ENCODE results near the gene PSTK.

Gene PSTK

GRCh38 chr10:122980209-122981065 is at the start of gene PSTK:
Gene PSTK, plus strand, starts transcription at chr10:122980401. Its CDS starts 79 bp downstream, at chr10:122980480.
- DNase-seq (ENCODE audit: low read depth in 2 of 2) = peak; percentile 70 to 77

DNA sequence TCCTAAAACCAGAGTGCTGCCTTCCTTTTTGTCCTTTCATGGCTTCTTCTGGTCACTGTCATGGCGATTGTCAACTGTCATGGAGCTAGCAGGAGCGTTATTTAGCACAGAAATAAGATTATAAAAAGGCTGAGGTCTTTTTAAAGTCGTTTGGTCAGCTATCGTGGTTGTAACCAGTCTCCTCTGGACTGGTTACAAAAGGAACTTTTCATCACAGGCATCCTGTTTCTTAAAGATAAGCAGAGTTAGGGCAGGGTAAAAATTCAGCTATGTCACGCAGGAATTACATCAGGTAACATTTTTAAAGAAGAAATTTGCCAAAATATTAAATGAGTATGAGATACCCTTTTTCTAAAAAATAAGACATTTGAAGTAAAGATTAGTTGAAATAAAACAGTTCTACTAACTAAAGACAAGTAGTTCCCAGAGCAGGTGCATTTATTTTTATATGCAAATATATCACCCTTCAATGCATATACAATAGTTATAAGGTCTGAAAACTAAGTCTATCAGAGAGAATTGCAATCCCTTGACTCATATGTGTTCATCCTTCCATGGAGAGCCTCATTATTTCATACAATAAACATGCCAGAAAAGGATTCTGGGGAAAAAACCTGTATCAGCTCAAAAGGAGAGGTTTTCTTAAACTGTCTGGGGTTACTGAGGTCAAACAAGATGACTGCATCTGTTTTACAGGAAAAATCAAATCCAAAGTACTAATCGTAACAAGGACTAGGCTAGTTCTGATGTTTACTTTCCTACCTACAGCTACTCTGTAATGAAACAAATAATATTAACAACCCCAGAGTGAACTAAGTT is 48.9 kb upstream of the PSTK start:
- DNase-seq (ENCODE audit: low read depth in 2 of 2) = no peak

GRCh38 chr10:122939133-122939855 is 40.9 kb upstream of the PSTK start:
- DNase-seq (ENCODE audit: low read depth in 2 of 2) = no peak

DNA sequence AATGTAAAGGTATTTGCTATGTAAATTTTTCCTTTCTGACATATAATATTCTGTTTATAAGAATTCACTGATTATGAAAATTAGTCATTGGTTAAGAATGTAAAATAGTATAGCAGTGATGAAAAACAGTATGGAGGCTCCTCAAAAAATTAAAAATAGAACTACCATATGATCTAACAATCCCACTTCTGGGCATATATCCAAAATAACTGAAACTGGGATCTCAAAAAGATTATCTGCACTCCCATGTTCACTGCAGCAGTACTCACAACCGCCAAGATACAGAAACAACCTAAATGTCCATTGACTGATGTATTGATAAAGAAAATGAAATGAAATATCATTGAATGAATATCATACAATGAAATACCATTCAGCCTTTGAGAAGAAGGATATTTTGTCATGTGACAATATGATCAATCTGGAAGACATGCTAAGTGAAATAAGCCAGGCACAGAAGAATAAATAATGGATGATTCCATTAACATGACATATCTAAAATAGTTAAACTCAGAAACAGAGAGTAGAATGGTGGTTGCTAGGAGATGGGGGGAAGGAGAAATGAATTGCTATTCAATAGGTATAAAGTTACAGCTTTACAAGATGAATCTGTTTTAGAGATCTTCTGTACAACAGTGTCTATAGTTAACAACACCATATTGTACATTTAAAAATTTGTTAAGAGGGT is 40.2 kb upstream of the PSTK start:
- no peak for DNase-seq (ENCODE audit: low read depth in 2 of 2)

- no peak for DNase-seq (ENCODE audit: low read depth in 2 of 2)
Observed at GRCh38 chr10:122949296-122949695, 30.9 kb upstream of the PSTK start.

DNA sequence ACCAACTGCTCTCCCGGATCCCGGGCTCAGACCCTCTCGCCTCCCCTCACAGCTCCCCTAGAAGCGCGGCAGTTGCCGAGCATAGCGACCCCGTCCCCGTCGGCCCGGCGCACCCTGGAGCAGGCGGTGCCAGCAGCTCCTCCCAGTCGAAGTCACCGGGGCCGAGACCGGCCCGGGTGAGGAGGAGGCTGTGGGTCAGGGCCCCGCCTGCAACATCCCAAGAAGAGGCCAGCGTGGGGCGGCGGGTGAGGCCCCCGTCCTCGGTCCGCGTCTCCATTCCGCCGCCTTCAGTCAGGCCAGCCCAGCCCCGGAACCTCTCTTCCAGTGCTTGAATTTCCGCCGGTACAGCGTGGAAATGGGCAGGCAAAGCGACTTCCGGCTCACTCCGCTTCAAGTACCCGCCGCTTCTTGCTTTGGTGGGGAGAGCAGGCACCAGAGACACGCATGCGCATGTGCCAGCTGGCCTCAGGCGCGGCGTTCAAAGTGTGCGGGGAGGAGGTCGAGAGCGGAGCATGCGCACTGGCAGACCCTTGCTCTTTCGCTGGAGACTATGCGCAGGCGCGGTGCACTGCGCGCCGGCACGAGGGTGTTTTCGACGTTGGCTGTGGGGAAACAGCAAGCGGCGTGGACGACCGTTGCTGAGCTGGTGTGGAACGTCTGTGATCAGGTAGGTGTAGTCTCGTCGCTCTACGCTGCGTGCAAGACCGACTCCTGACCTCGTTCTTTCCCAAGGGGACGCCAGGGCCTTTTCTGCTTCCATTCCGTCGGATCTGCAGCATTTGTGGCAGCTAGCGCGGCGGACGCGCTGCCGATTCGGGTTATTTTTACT is 26.1 kb upstream of the PSTK start, which contains the start of gene C10orf88:
Gene C10orf88 (minus strand): TSS at position 326 of the 829 bp plus-strand sequence. CDS start 49 bp downstream, at position 277.
- peak; percentile 93 to 95 for DNase-seq (ENCODE audit: low read depth in 2 of 2)

- DNase-seq (ENCODE audit: low read depth in 2 of 2) = no peak
Observed at GRCh38 chr10:122954731-122955050, 25.5 kb upstream of the PSTK start.

- no peak for DNase-seq (ENCODE audit: low read depth in 2 of 2)
Observed at GRCh38 chr10:122955892-122956291, 24.3 kb upstream of the PSTK start.

GRCh38 chr10:122957474-122957873 is 22.7 kb upstream of the PSTK start:
- DNase-seq (ENCODE audit: low read depth in 2 of 2) = no peak

GRCh38 chr10:122962405-122962804 is 17.8 kb upstream of the PSTK start:
- no peak for DNase-seq (ENCODE audit: low read depth in 2 of 2)

- no peak for DNase-seq (ENCODE audit: low read depth in 2 of 2)
Observed at GRCh38 chr10:122966879-122967278, 13.3 kb upstream of the PSTK start.

GRCh38 chr10:122968698-122969097 is 11.5 kb upstream of the PSTK start:
- DNase-seq (ENCODE audit: low read depth in 2 of 2) = no peak

DNA sequence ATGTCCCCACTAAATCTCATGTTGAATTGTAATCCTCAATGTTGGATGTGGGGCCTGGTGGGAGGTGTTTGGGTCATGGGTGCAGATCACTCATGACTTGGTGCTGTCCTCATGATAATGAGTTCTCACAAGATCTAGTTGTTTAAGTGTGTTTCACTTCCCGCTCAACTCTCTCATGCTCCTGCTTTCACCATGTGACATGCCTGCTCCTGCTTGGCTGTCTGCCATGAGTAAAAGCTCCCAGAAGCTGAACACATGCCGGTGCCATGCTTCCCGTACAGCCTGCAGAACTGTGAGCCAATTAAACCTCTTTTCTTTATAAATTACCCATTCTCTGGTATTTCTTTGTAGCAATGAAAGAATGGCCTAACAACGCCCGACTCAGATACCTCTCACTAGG is 6.2 kb upstream of the PSTK start:
- DNase-seq (ENCODE audit: low read depth in 2 of 2) = no peak

- no peak for DNase-seq (ENCODE audit: low read depth in 2 of 2)
Observed at GRCh38 chr10:122974543-122975064, 5.6 kb upstream of the PSTK start.

DNA sequence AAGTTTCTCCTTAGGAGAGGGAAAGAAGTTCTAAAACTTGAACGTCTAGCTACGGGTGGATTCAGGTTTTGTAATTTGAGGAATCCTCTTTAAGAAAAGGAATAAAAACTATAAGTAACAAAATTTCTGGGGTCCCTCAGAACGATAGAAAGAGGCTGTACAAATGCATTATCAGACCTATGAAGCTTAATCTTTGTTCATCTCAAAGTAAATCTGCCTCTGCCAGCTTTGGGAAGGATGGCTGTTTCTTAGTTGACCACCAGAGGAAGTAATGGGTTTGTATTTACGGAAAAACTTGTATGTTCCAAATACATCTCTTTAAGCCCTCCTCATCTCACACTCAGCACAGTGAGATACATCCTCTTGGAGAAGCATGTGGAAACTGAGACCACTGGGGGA is 864 bp downstream of the PSTK start:
- no peak for DNase-seq (ENCODE audit: low read depth in 2 of 2)

GRCh38 chr10:122983898-122984297 is 3.7 kb downstream of the PSTK start:
- no peak for DNase-seq (ENCODE audit: low read depth in 2 of 2)

- no peak for DNase-seq (ENCODE audit: low read depth in 2 of 2)
Observed at GRCh38 chr10:122984708-122985107, 4.5 kb downstream of the PSTK start.

DNA sequence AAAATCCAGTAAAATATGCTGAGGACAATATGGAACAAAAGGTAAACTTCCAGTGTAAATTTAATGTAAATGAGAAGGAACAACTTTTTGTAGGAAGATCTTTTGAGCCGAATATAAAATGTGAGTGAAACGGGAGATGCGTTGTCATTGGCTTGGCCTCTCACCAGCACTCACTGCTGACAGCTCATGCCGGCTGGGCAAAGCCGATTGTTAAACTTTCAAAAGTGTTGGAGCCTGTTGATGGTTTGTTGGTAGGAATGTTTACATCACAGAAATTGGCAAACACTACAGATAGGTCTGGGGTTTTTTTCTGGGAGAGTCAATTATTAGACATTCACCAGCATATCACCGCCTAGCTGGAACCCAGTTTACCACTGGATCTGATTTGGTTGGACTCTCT is 6.1 kb downstream of the PSTK start:
- DNase-seq (ENCODE audit: low read depth in 2 of 2) = no peak

GRCh38 chr10:122988501-122988900 is 8.3 kb downstream of the PSTK start:
- no peak for DNase-seq (ENCODE audit: low read depth in 2 of 2)

GRCh38 chr10:122990278-122990677 is 10.1 kb downstream of the PSTK start:
- DNase-seq (ENCODE audit: low read depth in 2 of 2) = no peak

All from stimulated activated CD8-positive, alpha-beta memory T cell treated with anti-CD3 and anti-CD28 coated beads, Interleukin-2, amount 100 ng/mL, for 1 hour (primary cell).